Heart left ventricle (tissue), 16 donors: ENCODE data around the gene UEVLD. TPM values are rescaled to one million over a fixed set of nuclear protein-coding genes. Genes with fewer than 3 reads are reported as not detected.

Experiments
- ATAC-seq, 4 donors: fragments of 200-7000 bp; cut with Tn5 transposase; one replicate each; pipeline ENCODE4 v1.9.1; 2020 to 2022; ENCODE audit warnings: moderate library complexity in 4 of 4, mild to moderate bottlenecking in 3 of 4, moderate number of reproducible peaks in 1 of 4
- DNase-seq, 5 donors: peaks; one replicate each; pipeline ENCODE4 v3.0.0-alpha.2; 2020
- H3K27ac ChIP-seq, 12 donors: fragments of 200-600 bp; sonication (generic) in 4 of 12; one replicate each; pipeline versions ENCODE4 v1.5.0 to v1.8.0; 2016 to 2022; ENCODE audit warnings: mild to moderate bottlenecking in 2 of 12
- H3K27me3 ChIP-seq, 9 donors: fragments of 200-600 bp; sonication (generic) in 2 of 9; one replicate each; pipeline versions ENCODE4 v1.5.1 to v1.8.0; 2016 to 2022; ENCODE audit warnings: mild to moderate bottlenecking in 3 of 9
- H3K36me3 ChIP-seq, 9 donors: fragments of 200-600 bp; sonication (generic) in 2 of 9; one replicate each; pipeline versions ENCODE4 v1.5.0 to v1.8.0; 2018 to 2022; ENCODE audit warnings: mild to moderate bottlenecking in 2 of 9
- H3K4me1 ChIP-seq, 12 donors: fragments of 200-600 bp; sonication (generic) in 4 of 12; one replicate each; pipeline versions ENCODE4 v1.5.0 to v1.8.0; 2016 to 2022; ENCODE audit warnings: mild to moderate bottlenecking in 3 of 12
- H3K4me3 ChIP-seq, 12 donors: fragments of 200-600 bp; sonication (generic) in 4 of 12; one replicate each; pipeline versions ENCODE4 v1.5.0 to v1.8.0; 2017 to 2022; ENCODE audit warnings: mild to moderate bottlenecking in 9 of 12, moderate library complexity in 4 of 12
- H3K9me3 ChIP-seq, 12 donors: fragments of 200-600 bp; sonication (generic) in 4 of 12; one replicate each; pipeline versions ENCODE4 v1.5.0 to v1.8.0; 2016 to 2022; ENCODE audit warnings: mild to moderate bottlenecking in 1 of 12
- POLR2A ChIP-seq, 2 donors: fragments of 450-650 bp; IDR thresholded peaks; one replicate each; pipeline ENCODE4 v1.6.1; 2017; ENCODE audit warnings: antibody characterized with exemption in 2 of 2, mild to moderate bottlenecking in 2 of 2, moderate library complexity in 2 of 2
- WGBS, 4 donors: extraction: QIAGEN DNeasy Blood & Tissue Kit in 2 of 4; methylation state at CpG; one replicate each; pipeline versions ENCODE4 v1.1.5 to v1.1.7; 2013 to 2018; 5-methylcytosine and 5-hydroxymethylcytosine counted together
- intact Hi-C, 10 donors: fragments of 100-400 bp; cut with DNase I; formaldehyde crosslinking; loops; one replicate each; pipeline versions ENCODE4 v1.11.1 to v1.14.2; 2022
- polyA plus RNA-seq, 2 donors: library from polyadenylated mRNA; stranded (reverse); fragments of 200-250 nt; gene quantifications; one replicate each; pipeline ENCODE4 v1.2.3, GENCODE V29; 2013
- total RNA-seq, 9 donors: library from RNA; depleted of rRNA in 2 of 9; stranded (reverse); fragments of >200 nt in 2 of 9; fragmentation: NEBNext Ultra II Directional in 3 of 9; extraction: Animal tissue kit (Norgen Biotek cat#: 25700) in 3 of 9; gene quantifications; one replicate each; pipeline versions ENCODE4 v1.1.0 to v1.2.4, GENCODE V29; 2016 to 2023
- TF ChIP-seq, protein P1 (sequence below), 12 donors: fragments of 200-600 bp; sonication (generic) in 4 of 12; IDR thresholded peaks; one replicate each; pipeline versions ENCODE4 v1.5.0 to v1.8.0; 2018 to 2022; ENCODE audit warnings: antibody characterized with exemption in 12 of 12, mild to moderate bottlenecking in 5 of 12
- donor health status: ischemic (EF 13 %, LVEDD 7.1; RV severe dilation, severe dysfunction).
- donor health status: healthy with polysubstance abuse.
- donor health status: DM: no; HTN: yes; CAD: no.
- donor health status: DM: no; HTN: no; CAD: no.
- donor health status: ischemic (EF 25% LVEDD 6.9; RV normal size, moderate dysfunction).
- donor health status: ischemic (EF 25% LVEDD 5.7; RV mildly dilated, moderate dysfunction).
- donor health status: healthy.
- donor health status: DM: yes; HTN: yes; CAD: no.
- donor health status: ischemic (EF 35%, LVEDD 5.7; RV mildly dilated, moderate dysfunction).
- donor health status: nonischemic (EF 11% LVEDD 7.7; RV severe dilation, severe dysfunction).
- donor health status: DM: yes; HTN: yes; CAD: no.
- donor health status: PGD.
- donor health status: ischemic (EF 29% LVEDD 5.4; RV normal size, mild dysfunction).
- donor health status: nonischemic (EF 23%, LVEDD 6.1; RV moderate dilation, normal function).

The UEVLD gene
- total and polyA plus RNA-seq, 11 donors: 4.3 to 37.8 (median 20.2) TPM

- Histone ChIP-seq H3K27me3 (no peaks in the 10 kb centered on the region), H3K4me3 (no peak overlapping the region), H3K4me1 (peaks cover 0 to 3% (median 0%) of the 10 kb centered on the region in 12 donors), H3K36me3 (peaks cover 0 to 74% (median 64%) of the 10 kb centered on the region in 9 donors), H3K27ac (no peak overlapping the region), H3K9me3 (no peaks in the 10 kb centered on the region)
- TF ChIP-seq, protein P1, sequence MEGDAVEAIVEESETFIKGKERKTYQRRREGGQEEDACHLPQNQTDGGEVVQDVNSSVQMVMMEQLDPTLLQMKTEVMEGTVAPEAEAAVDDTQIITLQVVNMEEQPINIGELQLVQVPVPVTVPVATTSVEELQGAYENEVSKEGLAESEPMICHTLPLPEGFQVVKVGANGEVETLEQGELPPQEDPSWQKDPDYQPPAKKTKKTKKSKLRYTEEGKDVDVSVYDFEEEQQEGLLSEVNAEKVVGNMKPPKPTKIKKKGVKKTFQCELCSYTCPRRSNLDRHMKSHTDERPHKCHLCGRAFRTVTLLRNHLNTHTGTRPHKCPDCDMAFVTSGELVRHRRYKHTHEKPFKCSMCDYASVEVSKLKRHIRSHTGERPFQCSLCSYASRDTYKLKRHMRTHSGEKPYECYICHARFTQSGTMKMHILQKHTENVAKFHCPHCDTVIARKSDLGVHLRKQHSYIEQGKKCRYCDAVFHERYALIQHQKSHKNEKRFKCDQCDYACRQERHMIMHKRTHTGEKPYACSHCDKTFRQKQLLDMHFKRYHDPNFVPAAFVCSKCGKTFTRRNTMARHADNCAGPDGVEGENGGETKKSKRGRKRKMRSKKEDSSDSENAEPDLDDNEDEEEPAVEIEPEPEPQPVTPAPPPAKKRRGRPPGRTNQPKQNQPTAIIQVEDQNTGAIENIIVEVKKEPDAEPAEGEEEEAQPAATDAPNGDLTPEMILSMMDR (IDR thresholded peaks at IDR 0.05): no peak
- no peak for TF ChIP-seq POLR2A (IDR thresholded peaks at IDR 0.05)
- intact Hi-C loops: loop anchor here in 3 of 10 donors (10.0 kb wide), 1 partner anchor 191 kb away; the partner anchor contains the start of gene IGSF22 (in 3 of the 3)
- WGBS, 4 donors: 90 to 97% (median 94%) methylated on average over 3 of the region's 3 CpGs
- no peak for ATAC-seq
- DNase-seq: no peak
Measured at GRCh38 chr11:18533365-18533764, 55.2 kb downstream of the UEVLD start.

DNA sequence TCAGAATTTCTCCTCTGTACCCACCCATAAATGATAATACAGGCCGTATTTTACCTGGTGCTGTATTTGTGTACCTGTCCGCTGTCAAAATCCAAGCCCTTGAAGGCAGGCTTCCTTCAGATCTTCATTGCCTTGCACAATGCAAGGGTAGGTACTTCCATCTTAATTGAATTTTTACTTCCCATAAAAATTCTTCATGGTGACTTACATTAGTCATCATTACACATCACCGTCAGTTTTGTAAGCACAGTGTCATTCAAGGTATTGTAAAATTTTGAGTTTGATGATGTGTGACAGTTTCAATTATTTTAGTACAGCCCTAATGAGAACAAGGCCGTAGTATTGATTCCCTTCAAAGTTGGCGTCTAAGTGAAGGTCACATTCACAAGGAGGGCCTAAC is 61.0 kb downstream of the UEVLD start:
- peak overlapping the region in 11 of 12 donors; percentile 85 to 98 (median 94) for H3K27ac ChIP-seq
- H3K4me3 ChIP-seq: peak overlapping the region; percentile 48 to 96 (median 90)
- 41 to 49% (median 42%) methylated on average over 5 of the region's 5 CpGs for WGBS, 4 donors
- TF ChIP-seq POLR2A (IDR thresholded peaks at IDR 0.05): no peak
- TF ChIP-seq, protein P1 (IDR thresholded peaks at IDR 0.05): no peak
- H3K4me1 ChIP-seq: peaks cover 0 to 39% (median 16%) of the 10 kb centered on the region in 12 donors
- no peak for DNase-seq
- H3K27me3 ChIP-seq: no peaks in the 10 kb centered on the region
- intact Hi-C loops: loop anchor here in 7 of 10 donors (2.0 to 10.0 kb wide), 7 partner anchors 61 to 205 kb away; partner anchors contain the start of genes GTF2H1 (in 5 of the 7), HPS5 (in 5 of the 7), LDHA (in 4 of the 7) and TMEM86A (in 1 of the 7)
- ATAC-seq: no peak
- no peaks in the 10 kb centered on the region for H3K9me3 ChIP-seq
- H3K36me3 ChIP-seq: peaks cover 0 to 41% (median 18%) of the 10 kb centered on the region in 9 donors

DNA sequence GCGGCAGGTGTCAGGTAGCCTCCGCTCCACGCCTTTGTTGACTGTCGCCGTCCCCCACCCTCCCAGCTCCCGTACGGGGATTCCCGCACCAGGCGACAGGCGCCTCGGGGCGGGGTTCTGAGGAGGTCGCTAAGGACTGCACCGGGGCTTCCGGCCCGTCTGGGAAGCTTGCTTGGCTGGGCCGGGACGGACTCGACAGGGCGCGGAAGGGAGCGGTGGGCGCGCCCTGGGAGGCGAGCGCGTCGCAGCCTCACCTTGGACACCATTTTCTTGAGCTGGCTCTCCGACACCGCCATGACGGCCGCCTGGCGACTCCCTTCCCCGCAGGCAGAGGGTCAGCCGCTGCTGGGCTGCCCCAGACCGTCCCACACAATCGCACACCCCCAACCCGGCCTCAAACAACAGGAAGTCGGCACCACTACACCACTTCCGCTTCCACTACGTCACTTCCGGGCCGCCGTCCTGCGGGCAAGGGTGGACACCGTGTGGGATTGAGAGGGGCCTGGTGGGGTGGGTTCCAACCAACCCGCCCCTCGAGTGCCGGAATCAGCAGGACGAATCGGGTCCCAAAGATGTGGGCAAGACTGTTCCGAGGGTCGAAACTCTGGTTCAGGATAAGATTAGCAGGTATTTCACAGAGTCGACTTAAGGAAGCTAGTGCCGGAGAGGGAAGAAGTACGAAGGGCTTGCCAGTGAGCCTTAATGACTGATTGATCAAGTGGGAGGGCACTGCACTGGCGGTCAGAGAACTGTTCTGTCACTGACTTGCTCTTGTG is 61.8 kb downstream of the UEVLD start, which contains the start of gene TSG101:
TSG101 (minus strand) TSS at position 422 of the 776 bp plus-strand sequence; CDS start at position 296, 126 bp downstream.
- H3K9me3 ChIP-seq: no peaks in the 10 kb centered on the region
- H3K27me3 ChIP-seq: no peaks in the 10 kb centered on the region
- intact Hi-C loops: loop anchor here in 7 of 10 donors (1.0 to 10.0 kb wide), 8 partner anchors 62 to 204 kb away; partner anchors contain the start of genes GTF2H1 (in 5 of the 7), HPS5 (in 5 of the 7), LDHA (in 4 of the 7) and SPTY2D1 (in 1 of the 7)
- TF ChIP-seq, protein P1 (IDR thresholded peaks at IDR 0.05): no peak
- peak; percentile 7 to 87 for TF ChIP-seq POLR2A (IDR thresholded peaks at IDR 0.05)
- WGBS, 4 donors: 0% methylated on average over 30 to 57 of the region's 57 CpGs
- ATAC-seq (peak; percentile 99), DNase-seq (peak; percentile 94 to 97 (median 97))
- peak within 1 kb of the TSS; percentile 83 to 98 (median 94) for H3K27ac ChIP-seq
- peaks cover 0 to 39% (median 16%) of the 10 kb centered on the region in 12 donors for H3K4me1 ChIP-seq
- peak within 1 kb of the TSS; percentile 48 to 96 (median 90) for H3K4me3 ChIP-seq
- peaks cover 0 to 34% (median 12%) of the 10 kb centered on the region in 9 donors for H3K36me3 ChIP-seq

DNA sequence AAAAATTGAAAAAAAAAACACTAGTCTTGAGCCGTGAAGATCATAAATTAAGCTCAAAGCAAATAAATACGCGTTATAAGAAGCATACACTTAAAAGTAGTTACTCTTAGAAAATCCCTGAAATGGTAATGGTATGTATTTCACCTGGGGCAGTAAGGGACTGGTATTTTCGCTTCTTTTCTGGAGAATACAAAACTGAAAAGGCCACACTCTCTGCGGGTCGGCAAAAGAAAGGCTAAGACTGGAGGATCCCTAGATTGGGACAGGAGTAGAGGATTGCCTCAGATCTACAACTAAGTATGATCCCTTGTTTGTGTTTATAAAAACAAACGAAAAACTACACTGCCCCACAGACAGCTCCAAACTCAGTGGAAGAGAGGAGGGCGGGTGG is 62.4 kb downstream of the UEVLD start:
- peaks cover 0 to 28% (median 11%) of the 10 kb centered on the region in 9 donors for H3K36me3 ChIP-seq
- no peaks in the 10 kb centered on the region for H3K9me3 ChIP-seq
- peak overlapping the region; percentile 83 to 98 (median 94) for H3K27ac ChIP-seq
- 0 to 1% (median 1%) methylated on average over 8 of the region's 8 CpGs for WGBS, 4 donors
- intact Hi-C loops: loop anchor here in 7 of 10 donors (1.0 to 10.0 kb wide), 8 partner anchors 63 to 204 kb away; partner anchors contain the start of genes GTF2H1 (in 5 of the 7), HPS5 (in 5 of the 7), LDHA (in 4 of the 7) and SPTY2D1 (in 1 of the 7)
- no peak for ATAC-seq
- TF ChIP-seq POLR2A (IDR thresholded peaks at IDR 0.05): no peak
- DNase-seq: no peak
- H3K4me1 ChIP-seq: peaks cover 0 to 39% (median 16%) of the 10 kb centered on the region in 12 donors
- peak overlapping the region; percentile 48 to 96 (median 90) for H3K4me3 ChIP-seq
- no peaks in the 10 kb centered on the region for H3K27me3 ChIP-seq
